Uterus (tissue), 4 donors: ENCODE measurements around the gene FOXC1. TPM values are rescaled to one million over a fixed set of nuclear protein-coding genes. Genes with fewer than 3 reads are reported as not detected.

ENCODE experiments used
- DNase-seq, 2 donors: peaks; one replicate each; pipeline ENCODE4 v3.0.0-alpha.2; 2019 to 2020
- H3K27ac ChIP-seq, 2 donors: fragments of 200-600 bp; sonication (generic); 1 replicate in 1 of 2; 2 replicates in 1 of 2; pipeline ENCODE4 v1.5.1; 2016 to 2018
- H3K27me3 ChIP-seq, 2 donors: fragments of 200-600 bp; sonication (generic); one replicate each; pipeline ENCODE4 v1.5.1; 2018 to 2019; ENCODE audit warnings: control low read depth in 1 of 2
- H3K36me3 ChIP-seq, 2 donors: fragments of 200-600 bp; sonication (generic); one replicate each; pipeline ENCODE4 v1.5.1; 2019; ENCODE audit warnings: control low read depth in 1 of 2
- H3K4me1 ChIP-seq, 2 donors: fragments of 200-600 bp; sonication (generic); one replicate each; pipeline ENCODE4 v1.5.1; 2018 to 2019; ENCODE audit warnings: control low read depth in 1 of 2
- H3K4me3 ChIP-seq, 2 donors: fragments of 200-600 bp; sonication (generic); 1 replicate in 1 of 2; 2 replicates in 1 of 2; pipeline ENCODE4 v1.5.1; 2018 to 2019; ENCODE audit warnings: mild to moderate bottlenecking in 1 of 2
- H3K9me3 ChIP-seq, 2 donors: fragments of 200-600 bp; sonication (generic); one replicate each; pipeline ENCODE4 v1.5.1; 2019; ENCODE audit warnings: control low read depth in 1 of 2
- POLR2A ChIP-seq, 2 donors: fragments of 450-650 bp; IDR thresholded peaks; one replicate each; pipeline ENCODE4 v1.6.1; 2016; ENCODE audit warnings: antibody characterized with exemption in 2 of 2, mild to moderate bottlenecking in 1 of 2, moderate library complexity in 1 of 2
- intact Hi-C: fragments of 100-400 bp; cut with DNase I; formaldehyde crosslinking; loops from one replicate; pipeline ENCODE4 v1.15.1; 2023; ENCODE audit warnings: low total_unique reads
- total RNA-seq, 4 donors: library from RNA; depleted of rRNA in 3 of 4; stranded (reverse); fragments of >200 nt in 3 of 4; gene quantifications; one replicate each; pipeline versions ENCODE4 v1.1.0 to v1.2.4, GENCODE V29; 2014 to 2023
- TF ChIP-seq, protein P1 (sequence below), 4 experiments: fragments of 200-600 bp in 2 of 4; fragments of 450-650 bp in 2 of 4; sonication (generic) in 2 of 4; IDR thresholded peaks; one replicate each; pipeline ENCODE4 v1.5.1; 2016 to 2019; ENCODE audit warnings: antibody characterized with exemption in 4 of 4, mild to moderate bottlenecking in 2 of 4, moderate library complexity in 1 of 4
- donor health status: DM: yes; HTN: yes; CAD: no.

Gene FOXC1
- total RNA-seq, 4 donors from 2014 or later = 1.8 to 15.2 (median 5.1) TPM

DNA sequence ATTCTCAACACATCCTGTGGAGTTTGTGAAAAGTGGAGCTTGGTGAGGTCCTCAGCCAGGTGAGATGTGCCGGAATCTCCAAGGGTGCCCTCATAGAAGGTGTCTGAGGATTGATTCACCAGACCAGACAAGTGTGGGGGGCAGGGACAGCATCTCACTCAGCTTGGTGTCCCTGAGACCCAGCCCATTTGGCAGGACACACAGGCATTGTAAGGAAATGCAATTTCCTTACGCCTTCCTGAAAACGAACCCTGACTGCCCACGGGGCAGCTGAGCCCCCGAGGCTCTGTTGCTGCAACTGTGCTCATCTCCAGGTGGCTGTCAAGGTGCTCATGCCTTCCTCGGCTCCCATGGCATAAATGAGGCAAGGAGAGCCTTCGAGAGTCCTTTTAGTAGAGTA lies 33.4 kb downstream of the FOXC1 start:
- Histone ChIP-seq H3K27me3 (no peaks in the 10 kb centered on the region), H3K4me3 (no peak overlapping the region), H3K4me1 (no peaks in the 10 kb centered on the region), H3K9me3 (no peaks in the 10 kb centered on the region), H3K36me3 (no peaks in the 10 kb centered on the region), H3K27ac (no peak overlapping the region)
- intact Hi-C loops = no loop called here
- DNase-seq = no peak
- TF ChIP-seq POLR2A (IDR thresholded peaks at IDR 0.05) = no peak
- TF ChIP-seq, protein P1, sequence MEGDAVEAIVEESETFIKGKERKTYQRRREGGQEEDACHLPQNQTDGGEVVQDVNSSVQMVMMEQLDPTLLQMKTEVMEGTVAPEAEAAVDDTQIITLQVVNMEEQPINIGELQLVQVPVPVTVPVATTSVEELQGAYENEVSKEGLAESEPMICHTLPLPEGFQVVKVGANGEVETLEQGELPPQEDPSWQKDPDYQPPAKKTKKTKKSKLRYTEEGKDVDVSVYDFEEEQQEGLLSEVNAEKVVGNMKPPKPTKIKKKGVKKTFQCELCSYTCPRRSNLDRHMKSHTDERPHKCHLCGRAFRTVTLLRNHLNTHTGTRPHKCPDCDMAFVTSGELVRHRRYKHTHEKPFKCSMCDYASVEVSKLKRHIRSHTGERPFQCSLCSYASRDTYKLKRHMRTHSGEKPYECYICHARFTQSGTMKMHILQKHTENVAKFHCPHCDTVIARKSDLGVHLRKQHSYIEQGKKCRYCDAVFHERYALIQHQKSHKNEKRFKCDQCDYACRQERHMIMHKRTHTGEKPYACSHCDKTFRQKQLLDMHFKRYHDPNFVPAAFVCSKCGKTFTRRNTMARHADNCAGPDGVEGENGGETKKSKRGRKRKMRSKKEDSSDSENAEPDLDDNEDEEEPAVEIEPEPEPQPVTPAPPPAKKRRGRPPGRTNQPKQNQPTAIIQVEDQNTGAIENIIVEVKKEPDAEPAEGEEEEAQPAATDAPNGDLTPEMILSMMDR (IDR thresholded peaks at IDR 0.05) = no peak

DNA sequence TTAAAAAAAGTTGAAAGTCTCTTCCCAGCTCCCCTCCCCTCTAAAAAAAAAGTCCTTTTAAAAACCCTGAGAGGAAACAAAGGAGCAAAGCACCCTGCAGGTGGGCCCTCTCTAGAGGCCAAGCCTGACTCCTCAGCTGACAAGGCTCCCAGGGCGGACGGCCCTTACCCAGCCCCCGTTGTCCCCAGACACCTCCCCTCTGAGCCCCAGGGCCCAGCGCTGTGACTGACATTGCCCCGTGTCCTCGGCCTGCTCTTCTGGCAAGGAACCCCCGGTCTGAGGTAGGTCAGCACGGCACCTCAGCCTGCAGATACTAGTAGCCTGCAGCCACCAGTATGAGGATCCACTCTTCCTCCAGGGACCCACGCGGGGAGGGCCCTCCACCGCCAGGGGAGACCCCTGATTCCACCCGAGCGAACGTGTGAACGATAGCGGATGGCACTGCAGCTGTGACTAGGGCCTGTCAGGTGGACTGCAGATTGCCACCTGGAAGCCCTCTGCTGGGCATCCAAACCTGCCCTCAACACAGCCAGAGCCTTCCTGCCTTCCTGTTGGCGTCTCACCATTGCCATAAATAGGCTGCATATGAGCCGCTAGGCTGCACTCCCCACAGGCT lies 34.2 kb downstream of the FOXC1 start:
- H3K27ac ChIP-seq = no peak overlapping the region
- H3K36me3 ChIP-seq = no peaks in the 10 kb centered on the region
- intact Hi-C loops = no loop called here
- H3K27me3 ChIP-seq = no peaks in the 10 kb centered on the region
- no peaks in the 10 kb centered on the region for H3K9me3 ChIP-seq
- H3K4me1 ChIP-seq = no peaks in the 10 kb centered on the region
- no peak overlapping the region for H3K4me3 ChIP-seq
- DNase-seq = no peak
- TF ChIP-seq POLR2A (IDR thresholded peaks at IDR 0.05) = no peak
- TF ChIP-seq, protein P1 (IDR thresholded peaks at IDR 0.05) = no peak

DNA sequence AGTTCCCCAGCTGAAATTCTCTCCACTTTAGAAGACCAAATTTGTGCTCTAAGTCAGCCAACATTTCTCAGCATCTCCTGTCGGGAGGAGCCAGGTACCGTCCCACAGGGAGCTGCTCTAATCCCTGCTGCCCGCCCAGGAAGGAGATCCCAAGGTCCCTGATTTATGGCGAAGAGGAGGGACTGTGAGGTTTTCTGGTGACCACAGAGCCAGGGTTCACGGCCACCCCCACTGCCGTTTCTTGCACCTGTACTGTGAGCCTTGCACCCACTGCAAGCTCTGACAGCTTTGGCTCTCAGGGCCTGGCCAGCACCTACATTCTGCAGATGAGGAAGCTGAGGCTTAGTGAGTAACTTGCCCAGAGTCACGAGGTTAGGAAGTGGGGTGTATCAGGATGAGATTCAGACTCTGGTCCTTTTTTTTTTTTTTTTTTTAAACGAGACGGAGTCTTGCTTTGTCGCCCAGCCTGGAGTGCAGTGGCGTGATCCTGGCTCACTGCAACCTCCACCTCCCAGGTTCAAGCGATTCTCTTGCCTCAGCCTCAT lies 34.9 kb downstream of the FOXC1 start:
- no peak overlapping the region for H3K4me3 ChIP-seq
- TF ChIP-seq, protein P1 (IDR thresholded peaks at IDR 0.05) = no peak
- no peak for TF ChIP-seq POLR2A (IDR thresholded peaks at IDR 0.05)
- H3K9me3 ChIP-seq = no peaks in the 10 kb centered on the region
- no peaks in the 10 kb centered on the region for H3K4me1 ChIP-seq
- intact Hi-C loops = no loop called here
- H3K36me3 ChIP-seq = no peaks in the 10 kb centered on the region
- H3K27ac ChIP-seq = no peak overlapping the region
- DNase-seq = no peak
- H3K27me3 ChIP-seq = no peaks in the 10 kb centered on the region

DNA sequence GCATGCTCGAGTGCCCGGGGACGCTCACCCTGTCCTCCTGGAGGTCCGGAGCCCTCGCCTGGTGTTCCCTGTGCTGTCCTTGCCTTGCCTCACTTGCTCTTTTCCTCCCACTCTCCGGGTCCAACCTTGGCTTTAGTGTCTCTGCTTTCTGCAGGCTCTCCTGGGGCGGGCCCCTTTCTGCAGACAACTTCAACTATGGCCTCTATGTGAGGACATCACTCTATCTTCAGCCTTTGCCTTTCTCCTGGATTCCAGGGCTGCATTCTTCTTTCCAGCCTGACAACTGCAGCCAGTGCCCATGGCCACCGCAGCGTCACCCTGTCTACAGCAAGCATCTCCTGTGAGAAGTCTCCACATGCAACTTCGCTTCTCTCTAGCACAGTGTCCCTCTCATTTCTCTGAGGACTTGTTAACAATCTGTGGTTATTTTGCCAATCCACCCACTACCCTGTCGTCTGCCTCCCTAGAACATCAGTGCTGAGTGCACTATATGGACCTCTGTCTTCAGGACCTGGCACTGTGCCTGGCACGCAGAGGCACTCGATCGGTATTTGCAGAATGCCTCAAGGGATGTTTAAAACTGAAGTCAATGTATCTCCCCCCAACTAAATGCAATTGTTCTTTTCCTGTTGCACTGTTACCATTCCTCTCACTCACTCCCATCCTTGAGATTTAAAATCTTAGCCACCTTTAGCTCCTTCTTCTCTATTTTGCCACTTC lies 35.9 kb downstream of the FOXC1 start:
- H3K9me3 ChIP-seq = no peaks in the 10 kb centered on the region
- no peak for DNase-seq
- H3K27me3 ChIP-seq = no peaks in the 10 kb centered on the region
- H3K36me3 ChIP-seq = no peaks in the 10 kb centered on the region
- no peaks in the 10 kb centered on the region for H3K4me1 ChIP-seq
- H3K27ac ChIP-seq = no peak overlapping the region
- no peak overlapping the region for H3K4me3 ChIP-seq
- intact Hi-C loops = no loop called here
- no peak for TF ChIP-seq POLR2A (IDR thresholded peaks at IDR 0.05)
- TF ChIP-seq, protein P1 (IDR thresholded peaks at IDR 0.05) = no peak

DNA sequence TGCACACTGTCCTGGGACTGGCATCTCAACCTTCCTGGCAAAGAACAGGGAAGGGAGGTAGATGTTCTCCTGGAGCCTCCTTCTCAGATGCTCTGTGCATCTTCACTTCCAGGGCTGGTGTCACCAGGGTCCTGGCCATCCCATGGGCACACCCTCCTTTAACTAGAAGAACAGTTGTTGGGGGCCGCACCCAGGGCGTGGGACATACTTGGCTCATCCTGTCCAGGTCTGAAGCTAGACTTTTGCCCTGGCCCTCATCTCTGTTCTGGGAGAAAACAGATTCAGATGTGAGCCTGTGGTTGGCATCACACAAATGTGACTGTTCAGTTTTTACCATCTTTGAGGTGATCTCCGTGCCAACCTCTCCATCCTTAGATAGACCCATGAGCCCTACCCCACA lies 41.6 kb downstream of the FOXC1 start:
- DNase-seq = no peak
- intact Hi-C loops = no loop called here
- H3K4me3 ChIP-seq = no peak overlapping the region
- H3K4me1 ChIP-seq = no peaks in the 10 kb centered on the region
- H3K36me3 ChIP-seq = no peaks in the 10 kb centered on the region
- TF ChIP-seq, protein P1 (IDR thresholded peaks at IDR 0.05) = no peak
- no peak for TF ChIP-seq POLR2A (IDR thresholded peaks at IDR 0.05)
- no peak overlapping the region for H3K27ac ChIP-seq
- H3K27me3 ChIP-seq = no peaks in the 10 kb centered on the region
- no peaks in the 10 kb centered on the region for H3K9me3 ChIP-seq
